Measurements from ENCODE around the gene HSD17B3.

GRCh38 chr9:96294159-96294545, 7.8 kb downstream of the HSD17B3 start:
- no peak for TF ChIP-seq RCOR1 (IDR thresholded peaks at IDR 0.05; ENCODE audit: low read length)
- TF ChIP-seq CTCF (IDR thresholded peaks at IDR 0.05), result no peak
- TF ChIP-seq RFX5 (IDR thresholded peaks at IDR 0.05; ENCODE audit: low read length), result no peak
- TF ChIP-seq RAD21 (IDR thresholded peaks at IDR 0.05; ENCODE audit: low read length), result no peak
- no peak for TF ChIP-seq YY1 (IDR thresholded peaks at IDR 0.05; ENCODE audit: low read depth)
- no peak for TF ChIP-seq TAF1 (IDR thresholded peaks at IDR 0.05; ENCODE audit: borderline replicate concordance, low read depth, low read length)
- no peak for TF ChIP-seq GABPA (IDR thresholded peaks at IDR 0.05; ENCODE audit: low read depth)

Measured in SK-N-SH (cell line).